GM12878 (cell line): Measurements from ENCODE around the gene SCNN1A. TPM values are rescaled to one million over a fixed set of nuclear protein-coding genes. Genes with fewer than 3 reads are reported as not detected.

Experiments used
- ATAC-seq: fragments of 200-7000 bp; cut with Tn5 transposase; 3 replicates; pipeline ENCODE4 v1.9.1; 2020; ENCODE audit warnings: mild to moderate bottlenecking, moderate library complexity
- BruUV-seq: library from RNA; stranded (reverse); fragments of 400-500 nt; replicated peaks from 2 replicates; lab custom pipeline; 2021; lab: Mats Ljungman, UMichigan
- CTCF ChIA-PET: fragments of 300-600 bp; sonication (Branson Sonifier 250); formaldehyde crosslinking; extraction: SDS; loops from one replicate; lab custom pipeline; 2021; ENCODE audit warnings: inconsistent platforms; lab: Yijun Ruan, JAX
- POLR2A ChIA-PET: fragments of 350-600 bp; formaldehyde crosslinking; extraction: SDS; loops from one replicate; lab custom pipeline; 2021; ENCODE audit warnings: inconsistent platforms; lab: Charles Lee
- RAD21 ChIA-PET: fragments of 300-600 bp; sonication (Branson Sonifier 250); formaldehyde crosslinking; loops from one replicate; lab custom pipeline; 2023; ENCODE audit warnings: antibody characterized with exemption; ENCODE audit not compliant: unreplicated experiment; lab: Charles Lee
- SMC1A ChIA-PET: fragments of 300-600 bp; sonication (Branson Sonifier 250); formaldehyde crosslinking; loops from one replicate; lab custom pipeline; 2023; ENCODE audit not compliant: unreplicated experiment, uncharacterized antibody; lab: Charles Lee
- DNase-seq: peaks from one replicate; pipeline ENCODE4 v3.0.0-alpha.2; 2011; ENCODE audit warnings: low read depth, low spot score
- FAIRE-seq: peaks from 3 replicates; lab custom pipeline; 2011; peaks lifted over from hg19 to GRCh38; lab: Jason Lieb, UNC
- H2AFZ ChIP-seq: 2 replicates; pipeline ENCODE4 v1.6.0; 2011; ENCODE audit warnings: low read depth, low read length, control low read depth; ENCODE audit not compliant: control insufficient read depth
- H3K27ac ChIP-seq: 2 replicates; pipeline ENCODE4 v1.5.1; 2011; ENCODE audit warnings: control low read depth; ENCODE audit not compliant: control insufficient read depth, insufficient read depth
- H3K27me3 ChIP-seq, 2 experiments: replicated peaks in 1 of 2; 2 replicates each; pipeline versions ENCODE4 v1.6.0 to v1.6.1; 2011; ENCODE audit warnings: low read length in 1 of 2; ENCODE audit not compliant: control insufficient read depth in 2 of 2, insufficient read depth in 2 of 2
- H3K36me3 ChIP-seq, 2 experiments: 2 replicates each; pipeline ENCODE4 v1.5.1; 2011; ENCODE audit warnings: low read length in 1 of 2; ENCODE audit not compliant: control insufficient read depth in 2 of 2, insufficient read depth in 2 of 2
- H3K4me1 ChIP-seq: 2 replicates; pipeline ENCODE4 v1.6.1; 2011; ENCODE audit warnings: mild to moderate bottlenecking, low read length, moderate library complexity, mixed read lengths; ENCODE audit not compliant: control insufficient read depth, insufficient read depth
- H3K4me2 ChIP-seq: 2 replicates; pipeline ENCODE4 v1.6.0; 2011; ENCODE audit warnings: control low read depth; ENCODE audit not compliant: control insufficient read depth, insufficient read depth
- H3K4me3 ChIP-seq: fragments of 200-600 bp; sonication (generic); 2 replicates; pipeline ENCODE4 v1.5.1; 2016
- H3K79me2 ChIP-seq: 2 replicates; pipeline ENCODE4 v1.6.0; 2011; ENCODE audit warnings: low read length; ENCODE audit not compliant: control insufficient read depth, insufficient read depth
- H3K9ac ChIP-seq: 2 replicates; pipeline ENCODE4 v1.8.0; 2011; ENCODE audit warnings: low read length, control low read depth, mixed read lengths; ENCODE audit not compliant: control insufficient read depth, insufficient read depth
- H3K9me3 ChIP-seq: replicated peaks from 3 replicates; pipeline ENCODE4 v1.5.1; 2011; ENCODE audit warnings: mild to moderate bottlenecking, low read length; ENCODE audit not compliant: control insufficient read depth, insufficient read depth
- H4K20me1 ChIP-seq: 2 replicates; pipeline ENCODE4 v1.6.0; 2011; ENCODE audit not compliant: control insufficient read depth, insufficient read depth
- E2F8 ChIP-seq: fragments of 450-650 bp; IDR thresholded peaks from 2 replicates; pipeline ENCODE4 v1.6.1; 2018; ENCODE audit warnings: mild to moderate bottlenecking, low read depth, moderate library complexity; ENCODE audit not compliant: partially characterized antibody
- ETV6 ChIP-seq, 2 experiments: fragments of 450-650 bp in 1 of 2; IDR thresholded peaks in 1 of 2; conservative IDR thresholded peaks in 1 of 2; 2 replicates each; pipeline ENCODE4 v1.6.1; 2014; ENCODE audit warnings: antibody characterized with exemption in 1 of 2, borderline replicate concordance in 1 of 2, low read depth in 1 of 2, mild to moderate bottlenecking in 1 of 2, moderate library complexity in 1 of 2
- RB1 ChIP-seq: fragments of 450-650 bp; formaldehyde crosslinking; IDR thresholded peaks from 2 replicates; pipeline ENCODE4 v1.6.1; 2017; ENCODE audit warnings: mild to moderate bottlenecking, borderline replicate concordance
- RUNX3 ChIP-seq: IDR thresholded peaks from 2 replicates; pipeline ENCODE4 v1.6.1; 2012; ENCODE audit warnings: low read length, inconsistent platforms
- SMAD5 ChIP-seq: IDR thresholded peaks from 2 replicates; pipeline ENCODE4 v1.6.1; 2016; ENCODE audit warnings: antibody characterized with exemption, low read depth
- TCF7 ChIP-seq: IDR thresholded peaks from 2 replicates; pipeline ENCODE4 v1.6.1; 2014; ENCODE audit warnings: antibody characterized with exemption, borderline replicate concordance
- ZBED1 ChIP-seq: IDR thresholded peaks from 2 replicates; pipeline ENCODE4 v1.6.1; 2016; ENCODE audit warnings: borderline replicate concordance
- ZNF207 ChIP-seq: fragments of 450-650 bp; IDR thresholded peaks from 2 replicates; pipeline ENCODE4 v1.6.1; 2014; ENCODE audit warnings: antibody characterized with exemption, mild to moderate bottlenecking, borderline replicate concordance
- ZNF622 ChIP-seq: fragments of 450-650 bp; IDR thresholded peaks from 2 replicates; pipeline ENCODE4 v1.6.1; 2017; ENCODE audit warnings: mild to moderate bottlenecking, inconsistent platforms
- WGBS: methylation state at CpG from one replicate; pipeline ENCODE4 v1.1.6; 2016; ENCODE audit warnings: low lambda C conversion rate; ENCODE audit not compliant: insufficient replicate concordance, insufficient coverage; ENCODE audit errors: missing lambda C conversion rate; 5-methylcytosine and 5-hydroxymethylcytosine counted together
- in situ Hi-C: fragments of 300-500 bp; cut with MboI; formaldehyde crosslinking; loops from 9 replicates; pipeline ENCODE4 v1.14.3; 2018; ENCODE audit warnings: mixed read lengths
- intact Hi-C: fragments of 100-400 bp; cut with micrococcal nuclease; formaldehyde crosslinking; loops from one replicate; pipeline ENCODE4 v1.14.2; 2022; ENCODE audit not compliant: unreplicated experiment
- polyA plus RNA-seq, 11 experiments: library from polyadenylated mRNA; depleted of rRNA in 4 of 11; unstranded in 6 of 11; stranded (reverse) in 5 of 11; fragments of >200 nt; fragmentation: Nextera tagmentation in 4 of 11; fragmentation: Illumina TruSeq in 1 of 11; extraction: Ambion mirVana in 4 of 11; extraction: Trizol in 1 of 11; gene quantifications; 1 replicate in 1 of 11; 2 replicates in 10 of 11; pipeline versions ENCODE4 v1.2.1 to v1.2.3, GENCODE V29; 2011 to 2016; ENCODE audit warnings: inconsistent platforms in 2 of 11, missing spikeins in 2 of 11, low read depth in 1 of 11
- total RNA-seq, 4 experiments: library from RNA; depleted of rRNA in 3 of 4; stranded (reverse); fragments of >200 nt in 3 of 4; fragmentation: Illumina TruSeq in 1 of 4; extraction: Trizol in 1 of 4; gene quantifications; 2 replicates each; pipeline versions ENCODE4 v1.2.1 to v1.2.3, GENCODE V29; 2013 to 2021
- TF ChIP-seq, protein P1 (sequence below): fragments of 450-650 bp; IDR thresholded peaks from 2 replicates; pipeline ENCODE4 v1.6.1; 2017; ENCODE audit warnings: mild to moderate bottlenecking, moderate library complexity
- TF ChIP-seq, protein P2 (sequence below): IDR thresholded peaks from 2 replicates; pipeline ENCODE4 v1.6.1; 2011; ENCODE audit warnings: low read depth, low read length, improper control_type of control experiment, borderline replicate concordance
- TF ChIP-seq, protein P3 (sequence below): fragments of 450-650 bp; IDR thresholded peaks from 2 replicates; pipeline ENCODE4 v1.6.1; 2017; ENCODE audit warnings: antibody characterized with exemption, mild to moderate bottlenecking, moderate library complexity

SCNN1A gene
- total and polyA plus RNA-seq, 10 of the 15 experiments (the other 5 are each of a cell fraction or from before 2014, with no cell fraction given), result 0.14 to 0.69 TPM; not detected in 8

DNA sequence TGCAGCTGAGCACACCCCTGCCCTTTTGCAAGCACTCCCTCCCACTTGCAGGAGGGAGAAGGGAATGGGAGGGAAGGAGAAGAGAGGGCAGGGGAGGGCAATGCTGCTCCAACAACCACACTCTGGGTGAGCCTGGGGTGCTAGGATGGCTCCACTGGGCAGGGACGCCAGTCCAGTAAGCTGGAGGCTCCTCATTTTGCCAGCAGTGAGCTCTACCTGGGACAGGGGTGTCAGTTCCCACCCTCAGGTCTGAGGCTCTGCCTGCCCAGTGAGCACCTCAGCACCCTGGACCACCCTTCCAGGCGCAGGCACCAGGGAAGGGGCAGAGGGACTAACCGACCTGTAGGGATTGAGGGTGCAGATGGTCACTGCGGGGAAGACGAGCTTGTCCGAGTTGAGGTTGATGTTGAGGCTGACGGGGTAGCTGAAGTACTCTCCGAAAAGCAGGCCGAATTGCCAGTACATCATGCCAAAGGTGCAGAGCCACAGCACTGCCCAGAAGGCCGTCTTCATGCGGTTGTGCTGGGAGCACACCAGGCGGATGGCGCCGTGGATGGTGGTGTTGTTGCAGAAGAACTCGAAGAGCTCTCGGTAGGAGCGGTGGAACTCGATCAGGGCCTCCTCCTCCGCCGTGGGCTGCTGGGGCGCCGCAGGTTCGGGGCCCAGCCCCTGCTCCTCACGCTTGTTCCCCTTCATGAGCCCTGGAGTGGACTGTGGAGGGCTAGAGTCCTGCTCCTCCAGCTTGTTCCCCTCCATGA, 1.2 kb downstream of the SCNN1A start:
- BruUV-seq, result no TSS peak
- ChIA-PET SMC1A (no interaction called here), CTCF (interaction anchor here (0.6 kb wide), 1 partner anchor 165 kb away, joined by 4 read pairs; no protein-coding TSS in a partner anchor), POLR2A (interaction anchor here (0.6 kb wide), 1 partner anchor 280 kb away, joined by 3 read pairs; no protein-coding TSS in a partner anchor), RAD21 (no interaction called here)
- DNase-seq, result no peak
- Histone ChIP-seq H3K36me3 (no peaks in the 10 kb centered on the region), H3K27ac (no peak overlapping the region), H3K9ac (no peak overlapping the region), H3K79me2 (no peaks in the 10 kb centered on the region), H3K27me3 (peaks cover 0 to 2% of the 10 kb centered on the region in 2 experiments; a peak in 2 of 4 replicates), H4K20me1 (no peaks in the 10 kb centered on the region), H3K4me3 (no peak overlapping the region), H3K4me1 (no peaks in the 10 kb centered on the region), H3K9me3 (no peaks in the 10 kb centered on the region), H3K4me2 (no peak overlapping the region), H2AFZ (no peak overlapping the region)
- intact Hi-C loops, result no loop called here
- no peak for ATAC-seq
- FAIRE-seq, result no peak
- in situ Hi-C loops, result no loop called here
- WGBS, result 49% methylated on average over 24 of the region's 24 CpGs
- TF ChIP-seq, protein P1, sequence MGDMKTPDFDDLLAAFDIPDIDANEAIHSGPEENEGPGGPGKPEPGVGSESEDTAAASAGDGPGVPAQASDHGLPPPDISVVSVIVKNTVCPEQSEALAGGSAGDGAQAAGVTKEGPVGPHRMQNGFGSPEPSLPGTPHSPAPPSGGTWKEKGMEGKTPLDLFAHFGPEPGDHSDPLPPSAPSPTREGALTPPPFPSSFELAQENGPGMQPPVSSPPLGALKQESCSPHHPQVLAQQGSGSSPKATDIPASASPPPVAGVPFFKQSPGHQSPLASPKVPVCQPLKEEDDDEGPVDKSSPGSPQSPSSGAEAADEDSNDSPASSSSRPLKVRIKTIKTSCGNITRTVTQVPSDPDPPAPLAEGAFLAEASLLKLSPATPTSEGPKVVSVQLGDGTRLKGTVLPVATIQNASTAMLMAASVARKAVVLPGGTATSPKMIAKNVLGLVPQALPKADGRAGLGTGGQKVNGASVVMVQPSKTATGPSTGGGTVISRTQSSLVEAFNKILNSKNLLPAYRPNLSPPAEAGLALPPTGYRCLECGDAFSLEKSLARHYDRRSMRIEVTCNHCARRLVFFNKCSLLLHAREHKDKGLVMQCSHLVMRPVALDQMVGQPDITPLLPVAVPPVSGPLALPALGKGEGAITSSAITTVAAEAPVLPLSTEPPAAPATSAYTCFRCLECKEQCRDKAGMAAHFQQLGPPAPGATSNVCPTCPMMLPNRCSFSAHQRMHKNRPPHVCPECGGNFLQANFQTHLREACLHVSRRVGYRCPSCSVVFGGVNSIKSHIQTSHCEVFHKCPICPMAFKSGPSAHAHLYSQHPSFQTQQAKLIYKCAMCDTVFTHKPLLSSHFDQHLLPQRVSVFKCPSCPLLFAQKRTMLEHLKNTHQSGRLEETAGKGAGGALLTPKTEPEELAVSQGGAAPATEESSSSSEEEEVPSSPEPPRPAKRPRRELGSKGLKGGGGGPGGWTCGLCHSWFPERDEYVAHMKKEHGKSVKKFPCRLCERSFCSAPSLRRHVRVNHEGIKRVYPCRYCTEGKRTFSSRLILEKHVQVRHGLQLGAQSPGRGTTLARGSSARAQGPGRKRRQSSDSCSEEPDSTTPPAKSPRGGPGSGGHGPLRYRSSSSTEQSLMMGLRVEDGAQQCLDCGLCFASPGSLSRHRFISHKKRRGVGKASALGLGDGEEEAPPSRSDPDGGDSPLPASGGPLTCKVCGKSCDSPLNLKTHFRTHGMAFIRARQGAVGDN, result no peak
- TF ChIP-seq SMAD5 (no peak), ETV6 (conservative IDR thresholded peaks at IDR 0.05 in 1 of 2, IDR thresholded peaks at IDR 0.05 in 1 of 2; ENCODE audit: borderline replicate concordance in 1 of 2, low read depth in 1 of 2) (no peak), ZNF207 (no peak), RB1 (no peak), E2F8 (no peak), TCF7 (no peak), ZBED1 (no peak), RUNX3 (no peak), ZNF622 (no peak)
- TF ChIP-seq, protein P2, sequence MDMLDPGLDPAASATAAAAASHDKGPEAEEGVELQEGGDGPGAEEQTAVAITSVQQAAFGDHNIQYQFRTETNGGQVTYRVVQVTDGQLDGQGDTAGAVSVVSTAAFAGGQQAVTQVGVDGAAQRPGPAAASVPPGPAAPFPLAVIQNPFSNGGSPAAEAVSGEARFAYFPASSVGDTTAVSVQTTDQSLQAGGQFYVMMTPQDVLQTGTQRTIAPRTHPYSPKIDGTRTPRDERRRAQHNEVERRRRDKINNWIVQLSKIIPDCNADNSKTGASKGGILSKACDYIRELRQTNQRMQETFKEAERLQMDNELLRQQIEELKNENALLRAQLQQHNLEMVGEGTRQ, result no peak
- TF ChIP-seq, protein P3, sequence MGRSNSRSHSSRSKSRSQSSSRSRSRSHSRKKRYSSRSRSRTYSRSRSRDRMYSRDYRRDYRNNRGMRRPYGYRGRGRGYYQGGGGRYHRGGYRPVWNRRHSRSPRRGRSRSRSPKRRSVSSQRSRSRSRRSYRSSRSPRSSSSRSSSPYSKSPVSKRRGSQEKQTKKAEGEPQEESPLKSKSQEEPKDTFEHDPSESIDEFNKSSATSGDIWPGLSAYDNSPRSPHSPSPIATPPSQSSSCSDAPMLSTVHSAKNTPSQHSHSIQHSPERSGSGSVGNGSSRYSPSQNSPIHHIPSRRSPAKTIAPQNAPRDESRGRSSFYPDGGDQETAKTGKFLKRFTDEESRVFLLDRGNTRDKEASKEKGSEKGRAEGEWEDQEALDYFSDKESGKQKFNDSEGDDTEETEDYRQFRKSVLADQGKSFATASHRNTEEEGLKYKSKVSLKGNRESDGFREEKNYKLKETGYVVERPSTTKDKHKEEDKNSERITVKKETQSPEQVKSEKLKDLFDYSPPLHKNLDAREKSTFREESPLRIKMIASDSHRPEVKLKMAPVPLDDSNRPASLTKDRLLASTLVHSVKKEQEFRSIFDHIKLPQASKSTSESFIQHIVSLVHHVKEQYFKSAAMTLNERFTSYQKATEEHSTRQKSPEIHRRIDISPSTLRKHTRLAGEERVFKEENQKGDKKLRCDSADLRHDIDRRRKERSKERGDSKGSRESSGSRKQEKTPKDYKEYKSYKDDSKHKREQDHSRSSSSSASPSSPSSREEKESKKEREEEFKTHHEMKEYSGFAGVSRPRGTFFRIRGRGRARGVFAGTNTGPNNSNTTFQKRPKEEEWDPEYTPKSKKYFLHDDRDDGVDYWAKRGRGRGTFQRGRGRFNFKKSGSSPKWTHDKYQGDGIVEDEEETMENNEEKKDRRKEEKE, result no peak
